GM19023 (cell line): ENCODE measurements around the gene ACER2.
"Not testable (repeated sequence)": the region's sequence is repeated elsewhere in the genome, so short reads cannot be mapped to it uniquely, and the experiment has no call there.

Source experiments
- ATAC-seq: cut with Tn5 transposase; IDR thresholded peaks from one replicate; pipeline ENCODE4 v1.9.1; 2021; ENCODE audit warnings: mild to moderate bottlenecking, moderate library complexity; ENCODE audit not compliant: unreplicated experiment

The ACER2 gene

DNA sequence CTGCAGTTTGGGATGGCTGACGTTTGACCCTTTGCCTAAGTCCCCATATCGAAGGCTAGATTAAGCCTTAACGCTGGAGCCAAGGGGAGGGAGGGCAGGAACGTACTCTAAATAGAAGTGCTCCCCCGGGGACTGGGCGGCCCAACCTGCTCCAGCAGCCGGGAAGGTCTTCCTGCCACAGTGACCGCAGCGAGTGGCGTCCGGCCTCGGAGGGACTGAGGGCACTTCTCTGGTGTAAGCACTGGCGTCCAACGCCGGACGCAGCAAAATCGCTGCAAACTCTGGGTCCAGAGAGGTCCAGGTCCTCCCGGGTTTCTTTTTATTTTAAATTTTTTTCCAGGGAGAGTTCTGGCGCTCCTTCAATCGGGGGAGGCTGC is 505 bp upstream of the ACER2 start:
- ATAC-seq = no peak

DNA sequence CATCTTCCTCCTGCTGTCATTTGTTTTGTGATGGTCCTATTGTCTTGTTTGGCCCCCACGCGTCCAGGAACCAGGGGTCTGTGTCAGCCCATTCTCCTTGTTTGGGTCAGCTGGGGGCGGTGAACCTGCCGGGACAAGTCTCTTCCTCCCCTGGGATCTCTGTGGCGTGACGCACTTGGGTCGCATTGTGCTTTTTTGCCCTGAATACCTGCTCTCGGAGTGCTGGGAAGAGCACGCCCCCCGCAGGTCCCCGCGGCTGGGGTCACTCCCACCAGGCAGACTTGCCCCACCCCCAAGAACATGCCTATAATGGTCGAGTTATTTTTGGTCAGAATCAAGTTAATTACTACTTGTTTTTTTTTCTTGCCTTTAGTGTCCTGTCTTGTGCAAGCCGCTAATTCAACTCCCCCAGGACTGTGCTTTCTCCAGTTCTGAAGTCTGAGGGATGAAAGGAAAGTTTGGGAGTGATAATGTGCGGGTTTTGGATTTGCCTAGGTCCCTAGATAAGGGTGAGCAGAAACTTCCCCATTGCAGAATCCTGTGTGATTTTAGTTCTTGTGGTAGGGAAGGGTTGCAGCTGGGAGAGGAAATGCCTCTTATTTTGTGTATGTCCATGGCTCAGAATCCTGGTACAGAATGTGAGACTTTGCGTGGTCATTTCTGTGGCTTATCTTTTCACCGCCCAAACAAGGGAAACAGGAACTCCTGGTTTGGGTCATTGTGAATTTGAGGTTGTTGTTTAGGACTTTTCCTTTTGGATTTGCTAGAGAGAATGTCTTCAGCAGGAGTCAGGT is 789 bp downstream of the ACER2 start:
- peak; percentile 10 for ATAC-seq

DNA sequence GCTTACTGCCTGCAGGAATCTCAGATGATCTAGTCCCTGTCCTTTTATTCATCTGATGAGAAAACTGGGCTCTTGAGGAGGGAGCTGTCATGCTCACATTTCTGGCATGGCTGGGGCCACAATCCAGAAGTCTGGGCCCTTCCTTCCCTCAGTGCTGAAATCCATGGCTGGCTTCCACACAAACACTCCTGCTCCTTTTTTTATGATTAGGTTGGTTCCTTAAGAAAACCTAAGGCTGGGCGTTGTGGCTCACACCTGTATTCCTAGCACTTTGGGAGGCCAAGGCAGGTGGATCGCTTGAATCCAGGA is 1.3 kb downstream of the ACER2 start:
- ATAC-seq = no peak

GRCh38 chr9:19410594-19410993 is 1.8 kb downstream of the ACER2 start:
- ATAC-seq = no peak

DNA sequence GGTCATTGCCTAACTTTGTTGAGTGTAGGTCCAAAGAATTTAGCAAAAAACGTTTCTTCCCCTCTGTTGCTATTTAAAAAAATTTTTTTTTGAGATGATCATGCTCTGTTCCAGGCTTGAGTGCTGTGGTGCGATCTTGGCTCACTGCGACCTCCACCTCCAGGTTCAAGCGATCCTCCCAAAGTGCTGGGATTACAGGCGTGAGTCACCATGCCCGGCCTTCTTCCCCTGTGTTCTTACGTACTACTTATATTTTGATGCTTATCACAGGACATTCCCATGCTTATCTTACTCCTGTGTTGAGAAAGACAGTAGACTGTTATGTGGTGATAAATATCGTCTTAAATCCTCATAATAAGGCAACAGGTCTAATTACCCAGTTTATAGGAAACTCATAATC is 2.5 kb downstream of the ACER2 start:
- no peak for ATAC-seq

- ATAC-seq = not testable (repeated sequence)
These were observed 4.6 kb downstream of the ACER2 start for GRCh38 chr9:19413456-19413855.

DNA sequence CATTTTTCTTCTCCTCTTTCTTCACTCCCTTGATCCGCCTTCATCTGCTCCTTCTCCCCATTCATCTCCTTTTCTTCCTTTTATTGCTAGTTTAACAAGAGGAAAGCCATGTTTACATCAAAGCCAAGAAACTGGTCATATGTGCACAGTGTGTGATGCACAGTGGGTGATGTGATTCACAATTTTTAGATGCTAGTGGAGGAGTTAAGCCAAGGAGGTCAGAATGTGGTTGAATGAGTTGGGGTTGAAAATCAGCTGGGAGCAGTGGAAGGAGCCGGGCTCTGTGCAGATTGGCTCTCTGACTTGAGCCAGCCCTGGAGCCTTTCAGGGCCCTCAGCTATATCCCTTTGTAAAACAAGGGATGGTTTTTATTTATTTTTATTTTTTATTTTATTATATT is 7.3 kb downstream of the ACER2 start:
- ATAC-seq = no peak

DNA sequence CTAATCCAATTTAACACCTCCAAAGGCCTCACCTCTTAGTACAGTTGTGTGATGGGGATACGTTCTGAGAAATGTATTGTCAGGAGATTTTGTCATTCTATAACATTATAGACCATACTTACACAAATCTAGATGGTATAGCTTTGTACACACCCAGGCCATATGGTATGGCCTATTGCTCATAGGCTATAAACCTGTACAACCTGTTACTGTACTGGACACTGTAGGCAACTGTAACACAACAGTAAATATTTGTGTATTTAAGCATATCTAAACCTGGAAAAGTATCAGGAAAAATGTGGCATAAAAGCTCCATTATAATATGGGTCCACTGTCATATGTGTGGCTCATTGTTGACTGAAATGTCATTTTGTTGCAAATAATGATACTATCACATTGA is 12.1 kb downstream of the ACER2 start:
- ATAC-seq = no peak

DNA sequence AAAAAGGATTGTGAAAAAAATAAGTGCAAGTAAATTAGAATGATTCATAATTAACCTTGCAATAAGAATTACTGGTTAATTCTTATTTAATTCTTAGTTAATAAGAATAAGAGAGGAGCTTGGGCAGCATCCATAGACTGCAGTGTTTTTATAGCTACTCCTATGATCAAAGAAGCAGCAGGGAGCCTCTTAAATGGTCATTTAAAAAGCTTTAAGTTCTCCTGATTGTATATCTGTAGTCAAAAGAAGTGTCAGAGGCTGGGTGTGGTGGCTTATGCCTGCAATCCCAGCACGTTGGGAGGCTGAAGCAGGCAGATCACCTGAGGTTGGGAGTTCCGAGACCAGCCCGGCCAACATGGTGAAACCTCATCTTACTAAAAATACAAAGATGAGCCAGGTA is 14.4 kb downstream of the ACER2 start:
- no peak for ATAC-seq

- ATAC-seq = peak; percentile 83
These were observed 15.5 kb downstream of the ACER2 start for GRCh38 chr9:19424176-19424779.

GRCh38 chr9:19429595-19429994 is 20.8 kb downstream of the ACER2 start:
- ATAC-seq = no peak

- no peak for ATAC-seq
These were observed 21.5 kb downstream of the ACER2 start for GRCh38 chr9:19430201-19430760.

GRCh38 chr9:19431361-19432171 is 22.8 kb downstream of the ACER2 start:
- no peak for ATAC-seq

- no peak for ATAC-seq
These were observed 23.7 kb downstream of the ACER2 start for GRCh38 chr9:19432473-19432872.

DNA sequence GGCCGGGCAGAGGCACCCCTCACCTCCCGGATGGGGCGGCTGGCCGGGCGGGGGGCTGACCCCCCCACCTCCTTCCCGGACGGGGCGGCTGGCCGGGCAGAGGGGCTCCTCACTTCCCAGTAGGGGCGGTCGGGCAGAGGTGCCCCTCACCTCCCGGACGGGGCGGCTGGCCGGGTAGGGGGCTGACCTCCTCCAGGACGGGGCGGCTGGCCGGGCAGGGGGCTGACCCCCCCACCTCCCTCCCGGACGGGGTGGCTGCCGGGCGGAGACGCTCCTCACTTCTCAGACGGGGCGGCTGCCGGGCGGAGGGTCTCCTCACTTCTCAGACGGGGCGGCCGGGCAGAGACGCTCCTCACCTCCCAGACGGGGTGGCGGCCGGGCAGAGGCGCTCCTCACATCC is 24.9 kb downstream of the ACER2 start:
- ATAC-seq = not testable (repeated sequence)

GRCh38 chr9:19440376-19440775 is 31.6 kb downstream of the ACER2 start:
- ATAC-seq = no peak

- ATAC-seq = no peak
These were observed 32.2 kb downstream of the ACER2 start for GRCh38 chr9:19440823-19441580.

GRCh38 chr9:19441730-19442129 is 32.9 kb downstream of the ACER2 start:
- peak; percentile 86 for ATAC-seq

DNA sequence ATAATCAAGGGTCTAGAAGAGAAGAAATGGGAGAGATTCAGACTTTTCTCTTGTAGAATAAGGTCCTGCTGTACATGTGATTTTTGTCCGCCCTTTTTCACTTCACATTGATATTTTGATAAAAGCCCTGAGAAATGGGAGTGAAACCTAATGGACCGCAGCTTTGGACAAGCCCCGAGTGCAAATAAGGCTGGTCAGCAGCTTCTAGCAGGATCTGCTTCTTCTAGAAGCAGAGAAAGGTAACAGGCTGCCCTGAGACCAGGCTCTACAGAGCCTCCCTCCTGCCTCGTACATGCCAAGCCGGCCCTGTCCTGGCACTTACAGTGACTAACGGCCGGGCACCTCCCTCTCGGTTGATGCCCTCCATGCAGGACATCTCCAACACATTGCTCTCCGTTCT is 33.4 kb downstream of the ACER2 start:
- ATAC-seq = no peak

GRCh38 chr9:19445452-19445851 is 36.6 kb downstream of the ACER2 start:
- ATAC-seq = no peak

DNA sequence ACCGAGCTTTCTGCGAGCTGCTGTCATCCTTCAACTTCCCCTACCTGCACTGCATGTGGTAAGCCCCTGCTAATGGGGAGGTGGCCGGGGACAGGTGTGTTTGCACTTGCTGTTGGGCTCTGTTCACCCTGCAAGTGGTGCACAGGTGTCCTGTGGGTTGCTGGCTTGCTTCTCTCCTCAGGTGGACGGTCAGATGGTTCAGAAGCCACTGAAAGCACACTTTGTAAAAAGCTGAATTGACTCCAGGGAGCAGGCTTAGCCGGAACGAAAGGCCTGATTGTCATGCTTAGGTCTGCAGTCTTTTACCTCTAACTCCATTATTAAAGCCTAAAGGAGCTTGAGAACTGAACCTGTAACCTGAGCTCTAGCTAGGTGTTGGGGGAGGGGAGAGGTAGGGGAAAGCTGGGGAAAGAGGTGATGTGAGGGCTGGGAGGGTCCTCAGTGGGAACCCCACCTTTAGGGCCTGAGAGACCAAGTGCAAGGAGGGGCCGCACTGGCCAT is 37.6 kb downstream of the ACER2 start:
- no peak for ATAC-seq
